ENCODE data around the gene ERLIN1.

DNA sequence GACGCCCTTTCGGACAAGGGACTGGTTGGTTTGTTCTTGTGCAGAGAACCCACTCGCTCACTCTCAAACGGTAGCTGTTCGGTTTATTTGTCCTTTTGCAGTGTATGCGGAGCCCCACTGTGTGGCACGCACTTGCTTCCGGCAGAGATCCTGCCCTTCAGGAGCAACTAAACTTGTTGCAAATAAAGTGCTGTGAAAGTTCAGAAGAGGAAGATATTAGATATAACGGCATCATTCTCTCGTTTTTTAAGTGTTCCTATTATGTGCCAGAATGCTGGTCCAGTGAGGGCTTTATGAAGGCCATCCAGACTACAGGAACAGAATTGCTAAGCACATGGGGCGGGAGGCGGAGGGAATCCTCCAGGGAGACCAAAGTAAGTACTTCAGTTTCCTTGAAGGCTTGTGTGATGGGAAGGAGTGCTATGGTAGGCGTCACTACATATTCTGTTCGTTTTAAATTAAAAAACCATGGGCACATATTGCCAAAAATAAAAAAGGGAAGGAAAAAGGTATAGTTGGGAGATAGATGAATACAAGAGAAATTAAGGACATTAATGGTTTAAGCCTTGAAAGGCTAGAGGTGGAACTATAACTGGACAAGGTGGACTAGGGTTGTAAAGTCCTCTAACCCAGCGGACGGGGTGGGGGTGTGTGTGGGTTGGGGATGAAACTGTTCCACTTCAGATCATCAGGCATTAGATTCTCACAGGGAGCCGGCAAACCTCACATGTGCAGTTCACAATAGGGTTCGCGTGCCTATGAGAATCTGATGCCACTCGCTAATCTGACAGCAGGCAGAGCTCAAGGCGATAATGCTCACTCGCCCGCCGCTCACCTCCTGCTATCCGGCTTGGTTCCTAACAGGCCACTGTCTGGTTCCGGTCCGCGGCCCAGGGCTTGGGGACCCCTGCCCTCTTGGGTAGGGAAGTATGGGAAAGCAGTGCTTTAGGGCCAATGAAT, 704 bp upstream of the ERLIN1 start:
- TF ChIP-seq, protein P1, sequence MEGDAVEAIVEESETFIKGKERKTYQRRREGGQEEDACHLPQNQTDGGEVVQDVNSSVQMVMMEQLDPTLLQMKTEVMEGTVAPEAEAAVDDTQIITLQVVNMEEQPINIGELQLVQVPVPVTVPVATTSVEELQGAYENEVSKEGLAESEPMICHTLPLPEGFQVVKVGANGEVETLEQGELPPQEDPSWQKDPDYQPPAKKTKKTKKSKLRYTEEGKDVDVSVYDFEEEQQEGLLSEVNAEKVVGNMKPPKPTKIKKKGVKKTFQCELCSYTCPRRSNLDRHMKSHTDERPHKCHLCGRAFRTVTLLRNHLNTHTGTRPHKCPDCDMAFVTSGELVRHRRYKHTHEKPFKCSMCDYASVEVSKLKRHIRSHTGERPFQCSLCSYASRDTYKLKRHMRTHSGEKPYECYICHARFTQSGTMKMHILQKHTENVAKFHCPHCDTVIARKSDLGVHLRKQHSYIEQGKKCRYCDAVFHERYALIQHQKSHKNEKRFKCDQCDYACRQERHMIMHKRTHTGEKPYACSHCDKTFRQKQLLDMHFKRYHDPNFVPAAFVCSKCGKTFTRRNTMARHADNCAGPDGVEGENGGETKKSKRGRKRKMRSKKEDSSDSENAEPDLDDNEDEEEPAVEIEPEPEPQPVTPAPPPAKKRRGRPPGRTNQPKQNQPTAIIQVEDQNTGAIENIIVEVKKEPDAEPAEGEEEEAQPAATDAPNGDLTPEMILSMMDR (conservative IDR thresholded peaks at IDR 0.05) = no peak
- no peak for TF ChIP-seq EZH2 (IDR thresholded peaks at IDR 0.05; ENCODE audit: low read depth)

Measured in PC-9 (cell line).